ENCODE data around the gene STAU1.

DNA sequence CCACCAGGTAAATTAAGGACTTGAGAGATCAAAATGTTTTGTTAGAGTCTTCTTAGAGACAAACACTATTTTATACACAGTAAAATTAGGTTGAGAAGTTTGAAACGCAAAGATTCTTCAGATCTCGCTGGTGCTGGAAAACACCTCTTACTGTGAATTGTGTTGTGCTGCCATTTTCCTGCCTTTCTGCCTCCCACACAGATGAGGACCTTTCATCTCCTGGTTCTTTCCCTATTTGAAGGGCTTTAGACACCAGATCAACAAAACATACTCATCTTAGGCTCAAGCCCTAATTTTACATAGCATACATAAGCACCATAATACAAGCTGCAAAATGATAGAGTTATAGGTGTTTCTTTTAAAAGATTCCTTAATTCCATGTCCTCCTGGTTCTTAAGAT is 18.6 kb downstream of the STAU1 start:
- TF ChIP-seq FOXA1 (IDR thresholded peaks at IDR 0.05) (no peak), SP1 (IDR thresholded peaks at IDR 0.05) (no peak), ELF4 (IDR thresholded peaks at IDR 0.05) (no peak), BHLHE40 (IDR thresholded peaks at IDR 0.05; ENCODE audit: borderline replicate concordance) (no peak), FOXK2 (IDR thresholded peaks at IDR 0.05) (no peak), ARNT (IDR thresholded peaks at IDR 0.05) (no peak), FOXM1 (IDR thresholded peaks at IDR 0.05; ENCODE audit: borderline replicate concordance) (no peak)

Data from HEK293T (cell line).